T-helper 2 cell treated with Interferon-gamma antibody and Interleukin-4, amounts not matched to agents 5 μg/mL and 100 μg/mL, for 36 hours (primary cell): ENCODE results near the gene PTPRN2.

ENCODE experiments used
- DNase-seq: peaks from one replicate; pipeline ENCODE4 v3.0.0; 2021; ENCODE audit warnings: low spot score
- H3K27ac Mint-ChIP-seq: one replicate; pipeline ENCODE4 v1.8.0; 2021; ENCODE audit warnings: mild to moderate bottlenecking, mixed read lengths
- H3K27me3 Mint-ChIP-seq: one replicate; pipeline ENCODE4 v1.8.0; 2021; ENCODE audit warnings: low read depth, mixed read lengths
- H3K36me3 Mint-ChIP-seq: one replicate; pipeline ENCODE4 v1.8.0; 2021; ENCODE audit warnings: low read depth, mixed read lengths
- H3K4me1 Mint-ChIP-seq: one replicate; pipeline ENCODE4 v1.8.0; 2021; ENCODE audit warnings: low read depth, mixed read lengths
- H3K4me3 Mint-ChIP-seq: one replicate; pipeline ENCODE4 v1.8.0; 2022; ENCODE audit warnings: mild to moderate bottlenecking, moderate library complexity, mixed read lengths
- H3K9me3 Mint-ChIP-seq: one replicate; pipeline ENCODE4 v1.8.0; 2021; ENCODE audit warnings: mixed read lengths

The PTPRN2 gene

DNA sequence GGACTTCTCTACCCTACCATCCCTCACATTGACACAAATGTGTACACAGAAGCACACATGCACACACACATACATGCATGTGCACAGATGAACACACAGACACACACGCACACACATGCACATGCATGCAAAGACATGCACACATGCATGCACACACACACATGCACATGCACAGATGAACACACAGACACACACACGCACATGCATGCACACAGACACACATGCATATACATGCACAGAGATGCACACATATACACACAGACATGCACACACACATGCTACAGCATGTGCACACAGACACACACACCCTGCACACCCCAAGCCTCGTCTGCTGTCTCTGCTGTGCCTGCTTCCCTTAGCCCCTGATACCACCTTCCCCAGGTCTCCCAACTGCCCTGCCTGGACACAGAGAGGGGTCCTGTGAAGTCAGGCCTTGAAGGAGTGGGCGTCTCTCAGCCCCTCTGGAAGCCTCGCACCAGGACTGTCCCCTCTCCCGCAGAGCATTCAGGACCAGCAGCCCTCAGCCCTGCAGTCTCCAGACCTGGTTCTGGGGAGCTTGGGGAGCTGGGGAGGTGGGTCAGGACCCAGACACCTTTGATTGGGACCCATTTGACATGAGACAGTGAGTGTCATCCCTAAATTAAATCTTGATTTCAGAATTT, 1069.0 kb downstream of the PTPRN2 start:
- no peaks in the 10 kb centered on the region for H3K36me3 Mint-ChIP-seq
- H3K9me3 Mint-ChIP-seq: no peaks in the 10 kb centered on the region
- DNase-seq: no peak
- peaks cover 6% of the 10 kb centered on the region for H3K27me3 Mint-ChIP-seq
- H3K27ac Mint-ChIP-seq: no peak overlapping the region
- no peak overlapping the region for H3K4me3 Mint-ChIP-seq
- H3K4me1 Mint-ChIP-seq: no peaks in the 10 kb centered on the region

DNA sequence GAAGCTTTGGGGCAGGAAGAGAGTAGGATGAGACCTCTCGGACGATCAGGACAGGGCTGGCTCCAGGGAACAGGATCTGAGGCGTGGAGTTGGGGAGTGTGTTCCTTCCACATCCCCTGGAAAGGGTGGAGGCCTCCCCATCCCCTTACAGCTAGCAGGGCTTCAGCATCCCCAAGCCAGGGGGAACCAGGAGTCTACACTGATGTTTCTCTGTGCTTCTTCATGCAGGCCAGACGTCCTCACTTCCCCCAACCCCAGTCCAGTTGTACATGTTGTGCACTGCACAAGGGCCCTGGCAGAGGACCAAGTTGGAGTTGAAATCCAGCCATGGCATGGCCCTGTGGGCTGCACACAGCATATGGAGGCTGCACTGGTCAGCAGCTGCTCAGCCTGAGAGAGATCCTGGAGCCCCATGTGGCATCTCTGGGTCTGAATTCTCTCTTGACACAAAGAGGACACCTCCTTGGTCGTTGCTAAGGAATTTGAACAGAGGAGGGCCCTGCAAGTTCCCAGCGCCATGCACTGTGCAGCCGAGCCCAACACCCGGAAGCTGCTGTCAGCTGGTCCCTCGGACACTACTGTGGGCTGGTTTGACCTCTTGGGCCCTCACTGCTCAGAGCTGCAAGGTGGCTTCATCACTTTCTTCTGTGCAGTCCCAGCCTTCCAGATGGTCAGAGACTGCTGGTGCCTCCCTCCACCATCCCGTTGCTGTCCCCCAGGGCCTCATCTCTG, 1069.7 kb downstream of the PTPRN2 start:
- peaks cover 6% of the 10 kb centered on the region for H3K27me3 Mint-ChIP-seq
- H3K4me1 Mint-ChIP-seq: no peaks in the 10 kb centered on the region
- DNase-seq: no peak
- no peak overlapping the region for H3K27ac Mint-ChIP-seq
- H3K36me3 Mint-ChIP-seq: no peaks in the 10 kb centered on the region
- no peaks in the 10 kb centered on the region for H3K9me3 Mint-ChIP-seq
- no peak overlapping the region for H3K4me3 Mint-ChIP-seq

DNA sequence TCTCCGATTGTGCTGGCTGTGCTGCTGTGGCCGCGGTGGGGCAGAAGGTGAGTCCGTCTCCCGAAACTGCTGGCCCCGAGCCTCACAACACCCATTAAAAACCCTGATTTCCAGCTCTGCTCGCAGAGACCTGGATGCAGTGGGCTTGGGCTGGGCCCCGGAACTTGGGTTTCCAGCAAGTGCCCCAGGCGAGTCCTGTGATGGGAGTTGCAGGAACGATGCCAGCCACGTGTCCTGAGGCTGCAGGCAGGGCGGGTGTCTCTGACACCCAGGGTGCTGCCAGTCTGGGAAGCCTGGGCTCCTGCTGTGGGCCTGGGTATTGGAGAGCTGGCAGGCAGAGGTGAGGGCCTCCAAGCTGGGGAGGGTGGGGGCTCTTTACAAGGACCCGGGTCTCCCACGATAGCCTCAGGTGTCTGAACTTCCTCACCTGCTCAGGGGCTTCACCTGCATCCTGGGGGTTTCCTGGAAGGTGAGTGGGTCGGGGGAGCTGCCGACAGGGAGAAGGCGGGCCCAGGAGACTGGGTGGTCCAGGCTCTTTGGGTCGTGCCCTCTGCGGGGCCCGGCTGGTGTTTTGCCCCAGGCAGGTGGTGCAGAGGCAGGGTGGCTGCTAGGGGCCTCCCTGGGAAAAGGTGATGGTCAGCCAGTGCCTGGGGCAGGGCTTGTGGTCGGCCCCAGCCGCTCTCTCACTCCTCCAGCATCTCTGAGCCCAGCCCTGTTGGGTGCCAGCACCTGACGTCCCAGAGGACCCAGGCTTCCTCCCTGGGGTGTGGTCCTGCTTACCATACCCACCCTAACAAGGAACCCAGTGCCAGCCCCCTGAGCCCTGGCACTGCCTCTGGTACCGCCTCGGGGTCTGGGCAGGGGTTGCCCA, 1070.5 kb downstream of the PTPRN2 start:
- Mint-ChIP-seq H3K4me1 (no peaks in the 10 kb centered on the region), H3K9me3 (no peaks in the 10 kb centered on the region), H3K27me3 (peaks cover 6% of the 10 kb centered on the region), H3K36me3 (no peaks in the 10 kb centered on the region), H3K27ac (no peak overlapping the region), H3K4me3 (no peak overlapping the region)
- DNase-seq: no peak

DNA sequence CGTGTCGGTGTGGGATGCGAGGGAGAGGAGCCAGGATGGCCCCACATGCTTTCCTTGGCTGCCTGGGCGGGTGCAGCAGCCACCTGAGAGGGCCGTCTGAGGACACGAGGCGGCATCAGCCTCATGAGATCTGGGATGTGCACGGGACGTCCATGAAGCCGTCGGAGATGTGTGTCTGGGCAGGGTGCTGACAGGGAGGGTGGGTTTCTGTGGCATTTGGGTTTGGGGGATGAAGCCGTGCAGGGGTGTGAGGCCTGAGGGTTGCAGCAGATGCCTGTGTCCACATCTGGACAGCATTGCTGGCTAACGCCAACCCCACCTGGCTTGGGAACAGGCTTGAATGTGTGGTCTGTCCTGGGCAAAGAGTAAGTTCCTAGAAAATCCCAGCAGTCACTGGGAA, 1071.3 kb downstream of the PTPRN2 start:
- Mint-ChIP-seq H3K27me3 (peaks cover 12% of the 10 kb centered on the region), H3K27ac (no peak overlapping the region), H3K9me3 (no peaks in the 10 kb centered on the region), H3K4me3 (no peak overlapping the region), H3K36me3 (peaks cover 2% of the 10 kb centered on the region), H3K4me1 (no peaks in the 10 kb centered on the region)
- DNase-seq: no peak

DNA sequence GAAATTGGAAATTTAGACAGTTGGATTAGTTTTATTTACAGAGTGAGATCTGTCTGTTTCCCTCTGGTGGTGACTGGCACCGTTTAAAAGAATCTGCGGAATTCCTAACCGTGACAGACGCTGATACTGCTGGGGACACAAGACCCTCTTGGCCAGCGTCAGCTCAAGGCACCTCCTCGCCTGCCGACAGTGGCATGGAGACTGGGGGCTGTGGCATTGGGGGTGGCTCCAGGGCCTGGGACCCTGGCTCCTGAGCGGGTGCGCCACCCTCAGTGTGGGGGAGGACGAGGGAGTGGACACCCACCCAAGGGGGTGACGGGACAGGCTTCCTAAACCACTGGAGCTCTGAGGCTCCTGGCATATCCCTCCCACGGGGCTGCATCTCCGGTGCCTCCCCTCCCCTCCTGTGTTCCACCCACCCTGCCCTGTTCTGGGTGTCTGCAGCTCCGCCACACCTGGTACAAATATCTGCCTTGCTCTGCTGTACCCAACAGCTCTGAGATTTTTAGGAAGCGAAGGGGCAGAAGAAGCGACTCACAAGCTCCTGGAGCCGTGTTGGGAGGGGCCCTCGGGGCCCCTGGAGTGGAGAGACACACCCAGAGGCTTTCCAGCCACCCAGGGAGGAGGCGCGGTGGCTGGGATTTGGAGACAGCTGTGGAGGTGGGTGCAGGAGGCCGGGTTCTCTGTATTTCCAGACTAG, 1072.1 kb downstream of the PTPRN2 start:
- Mint-ChIP-seq H3K27ac (no peak overlapping the region), H3K4me1 (no peaks in the 10 kb centered on the region), H3K27me3 (peaks cover 20% of the 10 kb centered on the region), H3K4me3 (no peak overlapping the region), H3K9me3 (no peaks in the 10 kb centered on the region), H3K36me3 (peaks cover 2% of the 10 kb centered on the region)
- no peak for DNase-seq

DNA sequence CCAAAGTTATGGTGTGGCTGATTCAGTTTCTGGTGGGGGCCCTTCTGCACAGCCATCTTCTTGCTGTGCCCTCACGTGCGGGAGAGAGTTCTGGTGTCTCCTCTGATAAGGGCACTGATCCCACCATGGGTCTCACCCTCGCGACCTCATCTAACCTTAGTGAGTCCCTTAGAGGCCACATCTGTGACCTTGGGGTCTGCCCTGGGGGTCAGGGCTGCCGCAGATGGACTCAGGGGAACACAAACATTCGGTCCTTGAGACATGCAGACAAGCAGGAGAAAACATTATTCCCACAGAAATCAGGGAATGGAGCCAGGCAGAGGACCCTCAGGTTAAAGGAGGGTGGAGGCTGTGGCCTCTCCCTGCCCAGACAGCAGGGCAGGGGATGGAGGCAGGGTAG, 1072.9 kb downstream of the PTPRN2 start:
- Mint-ChIP-seq H3K27ac (no peak overlapping the region), H3K9me3 (no peaks in the 10 kb centered on the region), H3K4me1 (no peaks in the 10 kb centered on the region), H3K36me3 (peaks cover 2% of the 10 kb centered on the region), H3K4me3 (no peak overlapping the region), H3K27me3 (peaks cover 27% of the 10 kb centered on the region)
- no peak for DNase-seq

DNA sequence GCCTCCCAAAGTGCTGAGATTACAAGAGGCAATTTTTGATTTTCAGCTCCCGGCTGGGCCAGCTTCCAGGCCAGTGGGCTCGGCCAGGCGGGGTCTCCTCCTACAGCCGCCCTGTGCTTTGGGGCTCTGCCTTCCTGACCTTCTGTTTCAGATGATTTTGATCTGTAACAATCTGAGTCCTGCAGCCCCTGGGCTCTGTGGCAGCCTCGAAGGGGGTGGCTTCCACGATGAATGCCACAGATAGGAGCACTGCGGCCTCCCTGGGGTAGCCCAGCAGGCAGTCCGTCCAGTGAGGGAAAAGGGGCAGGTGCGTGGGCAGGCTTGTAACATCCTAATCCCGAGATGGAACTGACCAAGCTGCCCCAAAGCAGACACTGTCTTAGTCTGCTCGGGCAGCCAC, 1073.3 kb downstream of the PTPRN2 start:
- H3K36me3 Mint-ChIP-seq: peaks cover 2% of the 10 kb centered on the region
- no peak for DNase-seq
- H3K4me1 Mint-ChIP-seq: no peaks in the 10 kb centered on the region
- H3K27me3 Mint-ChIP-seq: peaks cover 31% of the 10 kb centered on the region
- no peak overlapping the region for H3K4me3 Mint-ChIP-seq
- no peaks in the 10 kb centered on the region for H3K9me3 Mint-ChIP-seq
- H3K27ac Mint-ChIP-seq: no peak overlapping the region

DNA sequence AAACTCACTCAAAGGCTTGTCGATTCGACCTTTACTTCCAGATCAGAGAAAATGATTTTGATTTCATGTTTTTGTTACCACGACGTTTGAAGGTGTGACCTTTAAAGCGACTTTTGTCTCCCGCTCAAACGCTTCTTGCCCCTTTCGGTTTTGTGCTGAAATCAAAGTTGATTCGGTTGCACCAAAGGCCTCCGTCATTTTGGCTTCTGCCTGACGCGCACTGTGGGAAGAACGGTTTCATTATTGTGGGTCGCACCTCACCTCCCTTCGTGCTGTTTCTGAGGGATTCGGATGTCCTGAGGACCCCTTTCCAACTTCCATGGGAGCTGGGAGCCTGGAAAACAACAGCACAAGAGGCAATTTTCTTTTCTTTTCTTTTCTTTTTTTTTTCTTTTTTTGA, 1073.9 kb downstream of the PTPRN2 start:
- Mint-ChIP-seq H3K4me1 (no peaks in the 10 kb centered on the region), H3K27me3 (peaks cover 33% of the 10 kb centered on the region), H3K36me3 (peaks cover 2% of the 10 kb centered on the region), H3K9me3 (no peaks in the 10 kb centered on the region), H3K4me3 (no peak overlapping the region), H3K27ac (no peak overlapping the region)
- DNase-seq: no peak

DNA sequence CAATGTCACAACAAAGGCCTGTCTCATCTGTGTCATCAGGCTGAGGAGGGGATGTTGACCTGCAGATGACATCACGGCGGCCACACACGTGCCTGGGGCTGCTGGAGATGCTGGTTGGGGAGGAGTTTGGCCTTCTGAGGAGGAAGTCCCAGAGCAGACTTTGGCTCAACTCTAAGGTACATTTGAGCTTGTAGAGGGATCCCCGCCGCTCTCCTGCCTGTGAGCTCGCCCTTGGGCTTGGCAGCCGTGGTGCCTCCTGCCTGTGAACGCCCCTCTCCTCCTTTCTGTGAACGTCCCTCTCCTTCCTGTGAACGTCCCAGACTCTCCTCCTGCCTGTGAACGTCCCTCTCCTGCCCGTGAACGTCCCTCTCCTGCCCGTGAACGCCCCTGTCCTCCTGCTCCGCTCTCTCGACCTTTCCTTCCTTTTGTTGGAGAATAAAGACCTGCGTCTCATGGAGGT, 1074.4 kb downstream of the PTPRN2 start:
- Mint-ChIP-seq H3K27me3 (peaks cover 34% of the 10 kb centered on the region), H3K36me3 (peaks cover 2% of the 10 kb centered on the region), H3K9me3 (no peaks in the 10 kb centered on the region), H3K4me3 (no peak overlapping the region), H3K27ac (no peak overlapping the region), H3K4me1 (no peaks in the 10 kb centered on the region)
- DNase-seq: no peak

DNA sequence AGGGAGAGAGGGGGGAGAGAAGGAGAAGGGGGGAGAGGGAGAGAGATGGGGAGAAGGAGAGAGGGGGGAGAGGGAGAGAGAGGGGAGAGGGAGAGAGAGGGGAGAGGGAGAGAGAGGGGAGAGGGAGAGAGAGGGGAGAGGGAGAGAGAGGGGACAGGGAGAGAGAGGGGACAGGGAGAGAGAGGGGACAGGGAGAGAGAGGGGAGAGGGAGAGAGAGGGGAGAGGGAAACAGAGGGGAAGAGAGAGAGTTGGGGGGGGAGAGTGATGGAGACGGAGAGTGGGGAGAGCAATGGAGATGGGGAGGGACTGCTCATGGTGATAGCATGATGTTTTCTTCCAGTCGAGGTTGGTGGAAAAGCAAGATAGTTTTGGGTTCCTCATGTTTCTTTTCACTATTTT, 1078.4 kb downstream of the PTPRN2 start:
- peaks cover 4% of the 10 kb centered on the region for H3K4me1 Mint-ChIP-seq
- peaks cover 23% of the 10 kb centered on the region for H3K36me3 Mint-ChIP-seq
- DNase-seq: no peak
- H3K9me3 Mint-ChIP-seq: peaks cover 27% of the 10 kb centered on the region
- no peak overlapping the region for H3K4me3 Mint-ChIP-seq
- H3K27ac Mint-ChIP-seq: no peak overlapping the region
- H3K27me3 Mint-ChIP-seq: peaks cover 44% of the 10 kb centered on the region

DNA sequence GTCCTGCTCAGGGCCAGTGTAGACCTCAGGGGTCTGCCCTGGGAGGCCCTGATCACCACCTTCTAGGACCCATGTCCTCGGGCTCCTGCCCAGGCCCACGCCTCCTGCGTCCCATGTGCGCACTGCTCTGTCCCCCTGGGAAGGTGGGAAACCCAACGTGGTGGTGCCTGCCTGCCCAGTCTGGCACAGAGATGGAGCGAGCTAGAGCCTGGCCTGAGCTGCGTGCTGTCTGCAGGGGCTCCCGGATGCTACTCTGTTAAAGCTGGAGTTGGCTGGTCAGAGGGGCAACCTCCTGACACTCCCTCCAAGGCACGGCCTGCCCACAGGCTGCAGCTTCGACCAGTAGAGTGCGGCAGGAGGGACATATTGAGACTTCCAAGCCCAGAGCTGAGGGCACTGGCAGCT, 1079.1 kb downstream of the PTPRN2 start:
- peaks cover 27% of the 10 kb centered on the region for H3K9me3 Mint-ChIP-seq
- H3K4me1 Mint-ChIP-seq: peaks cover 8% of the 10 kb centered on the region
- no peak overlapping the region for H3K27ac Mint-ChIP-seq
- H3K27me3 Mint-ChIP-seq: peaks cover 44% of the 10 kb centered on the region
- peaks cover 23% of the 10 kb centered on the region for H3K36me3 Mint-ChIP-seq
- no peak overlapping the region for H3K4me3 Mint-ChIP-seq
- no peak for DNase-seq

DNA sequence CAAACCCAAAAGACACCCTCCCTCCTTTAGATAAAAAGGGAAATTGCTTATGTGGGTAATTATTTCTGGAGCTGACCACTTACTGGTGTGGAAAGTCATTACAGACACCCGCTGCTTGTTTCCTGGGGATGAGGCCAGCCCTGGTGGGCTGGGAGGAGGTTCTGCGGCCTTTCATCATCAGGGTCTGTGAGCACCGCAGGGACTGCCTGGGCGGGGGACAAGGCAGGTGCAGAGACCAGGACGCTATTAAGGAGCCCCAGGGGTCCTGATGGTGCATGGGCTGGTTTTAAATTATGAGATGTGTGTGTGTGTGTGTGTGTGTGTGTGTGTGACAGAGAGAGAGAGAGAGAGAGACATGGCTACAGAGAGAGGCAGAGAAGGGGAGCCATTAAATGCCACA, 1079.6 kb downstream of the PTPRN2 start:
- Mint-ChIP-seq H3K36me3 (peaks cover 24% of the 10 kb centered on the region), H3K4me3 (no peak overlapping the region), H3K4me1 (peaks cover 13% of the 10 kb centered on the region), H3K27ac (no peak overlapping the region), H3K27me3 (peaks cover 44% of the 10 kb centered on the region), H3K9me3 (peaks cover 27% of the 10 kb centered on the region)
- DNase-seq: no peak

DNA sequence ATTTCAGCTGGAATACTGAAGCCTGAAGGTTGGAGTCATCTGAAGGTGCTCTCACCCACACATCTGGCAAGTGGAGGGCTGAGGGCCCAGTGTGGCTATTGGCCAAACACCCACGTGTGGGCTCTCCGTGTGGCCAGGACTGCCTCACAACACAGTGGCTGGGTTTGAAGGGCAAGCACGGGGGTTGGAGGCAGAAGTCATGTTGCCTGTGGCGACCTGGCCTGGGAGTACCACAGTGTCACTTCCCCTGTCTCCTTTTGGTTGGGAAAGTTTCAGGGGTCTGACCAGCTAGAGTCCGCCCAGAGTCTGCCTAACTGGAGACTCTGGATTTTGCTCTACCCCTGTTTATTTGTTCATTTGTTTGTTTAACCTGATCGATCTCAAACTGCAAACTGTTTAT, 1081.4 kb downstream of the PTPRN2 start:
- no peak overlapping the region for H3K4me3 Mint-ChIP-seq
- peaks cover 23% of the 10 kb centered on the region for H3K36me3 Mint-ChIP-seq
- H3K4me1 Mint-ChIP-seq: peaks cover 22% of the 10 kb centered on the region
- H3K9me3 Mint-ChIP-seq: peaks cover 27% of the 10 kb centered on the region
- no peak for DNase-seq
- H3K27ac Mint-ChIP-seq: no peak overlapping the region
- H3K27me3 Mint-ChIP-seq: peaks cover 37% of the 10 kb centered on the region
